Astrocyte of the spinal cord (primary cell): ENCODE results near the gene LENG1.
"Not testable (repeated sequence)": the region's sequence is repeated elsewhere in the genome, so short reads cannot be mapped to it uniquely, and the experiment has no call there.

Experiments
- DNase-seq: peaks from one replicate; pipeline ENCODE4 v3.0.0; 2011; ENCODE audit warnings: low read depth, low spot score
- H3K4me3 ChIP-seq: 2 replicates; pipeline ENCODE4 v1.5.1; 2011; ENCODE audit warnings: low read depth, mild to moderate bottlenecking, low read length, moderate library complexity
- in situ Hi-C: cut with HindIII; loops from 2 replicates; pipeline ENCODE4 v1.10.0; 2017; ENCODE audit warnings: low sequenced_read_pairs
- TF ChIP-seq, protein P1 (sequence below): IDR thresholded peaks from 2 replicates; pipeline ENCODE4 v1.5.1; 2012; ENCODE audit warnings: low read depth, mild to moderate bottlenecking, low read length, inconsistent platforms

Gene LENG1

DNA sequence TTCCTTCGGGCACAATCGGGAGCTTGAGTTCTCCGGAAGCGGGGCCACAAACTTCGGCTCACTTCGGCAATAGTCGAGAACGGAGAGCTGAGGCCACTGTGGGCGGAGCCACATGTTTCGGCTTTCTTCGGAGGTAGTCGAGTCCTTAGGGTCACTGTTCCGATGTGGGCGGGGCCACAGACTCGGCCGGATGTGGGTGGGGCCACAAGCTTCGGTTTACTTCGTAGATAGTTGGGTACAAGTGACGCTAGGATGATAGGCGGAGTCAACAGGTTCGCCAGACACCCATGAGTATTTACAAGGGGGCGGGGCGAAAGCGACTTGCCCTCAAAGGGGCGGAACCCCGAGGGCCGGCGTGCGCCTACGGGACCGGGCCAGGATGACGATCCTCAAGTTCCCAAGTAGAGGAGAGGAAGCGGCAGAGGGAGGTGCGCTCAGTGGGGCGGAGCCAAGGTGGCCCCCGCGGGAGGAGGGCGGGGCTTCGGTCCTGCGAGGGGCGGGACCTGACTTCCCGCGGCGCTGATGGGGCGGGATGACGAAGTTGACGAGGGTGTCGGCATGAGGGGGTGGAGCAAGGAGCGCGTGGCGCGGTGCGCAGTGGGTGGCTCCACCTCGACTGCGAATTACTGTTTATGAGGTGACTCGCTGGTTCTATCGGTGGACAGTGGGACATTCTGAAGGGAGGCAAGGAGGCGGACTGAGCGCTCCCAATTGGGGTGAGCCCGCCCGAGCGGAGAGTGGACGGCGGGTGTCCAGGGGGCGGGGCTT is 30.4 kb upstream of the LENG1 start:
- in situ Hi-C loops = no loop called here
- DNase-seq = peak; percentile 100
- TF ChIP-seq, protein P1, sequence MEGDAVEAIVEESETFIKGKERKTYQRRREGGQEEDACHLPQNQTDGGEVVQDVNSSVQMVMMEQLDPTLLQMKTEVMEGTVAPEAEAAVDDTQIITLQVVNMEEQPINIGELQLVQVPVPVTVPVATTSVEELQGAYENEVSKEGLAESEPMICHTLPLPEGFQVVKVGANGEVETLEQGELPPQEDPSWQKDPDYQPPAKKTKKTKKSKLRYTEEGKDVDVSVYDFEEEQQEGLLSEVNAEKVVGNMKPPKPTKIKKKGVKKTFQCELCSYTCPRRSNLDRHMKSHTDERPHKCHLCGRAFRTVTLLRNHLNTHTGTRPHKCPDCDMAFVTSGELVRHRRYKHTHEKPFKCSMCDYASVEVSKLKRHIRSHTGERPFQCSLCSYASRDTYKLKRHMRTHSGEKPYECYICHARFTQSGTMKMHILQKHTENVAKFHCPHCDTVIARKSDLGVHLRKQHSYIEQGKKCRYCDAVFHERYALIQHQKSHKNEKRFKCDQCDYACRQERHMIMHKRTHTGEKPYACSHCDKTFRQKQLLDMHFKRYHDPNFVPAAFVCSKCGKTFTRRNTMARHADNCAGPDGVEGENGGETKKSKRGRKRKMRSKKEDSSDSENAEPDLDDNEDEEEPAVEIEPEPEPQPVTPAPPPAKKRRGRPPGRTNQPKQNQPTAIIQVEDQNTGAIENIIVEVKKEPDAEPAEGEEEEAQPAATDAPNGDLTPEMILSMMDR = no peak
- peak overlapping the region; percentile 84 for H3K4me3 ChIP-seq

DNA sequence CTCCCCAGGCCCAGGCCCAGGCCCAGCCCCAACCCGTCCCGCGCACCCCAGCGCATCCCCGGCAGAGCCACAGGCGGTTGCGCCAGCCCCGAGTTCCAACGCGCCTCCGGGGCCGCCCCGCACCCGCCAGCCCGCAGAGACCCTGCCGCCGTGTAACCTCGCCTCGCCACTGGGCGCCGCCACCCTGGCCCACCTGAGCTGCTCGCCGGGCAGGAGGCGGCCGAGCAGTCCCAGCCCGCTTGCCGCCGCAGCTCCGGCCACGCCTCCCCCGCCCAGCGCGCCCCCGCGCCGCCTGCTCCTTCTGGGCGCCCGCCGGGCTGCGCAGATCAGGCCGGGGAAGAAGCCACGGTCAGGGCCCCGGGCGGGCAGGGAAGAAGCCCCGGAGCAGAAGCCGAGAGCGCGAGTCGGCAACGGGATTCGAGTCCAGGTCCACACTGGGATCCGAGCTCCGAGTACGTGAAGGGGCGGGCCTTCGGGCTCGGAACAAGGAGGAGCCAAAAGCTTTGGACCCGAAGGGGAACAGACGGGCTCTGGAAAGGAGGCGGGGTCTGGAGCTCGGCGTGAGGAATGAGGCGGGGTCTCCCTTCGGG is 29.7 kb upstream of the LENG1 start, which contains the start of gene MBOAT7:
TSS of gene MBOAT7 (minus strand) at position 436 of the 590 bp plus-strand sequence. CDS start 1,072 bp downstream, outside the sequence.
- in situ Hi-C loops = no loop called here
- H3K4me3 ChIP-seq = peak within 1 kb of the TSS; percentile 84
- DNase-seq = no peak
- TF ChIP-seq, protein P1 = peak; percentile 11

DNA sequence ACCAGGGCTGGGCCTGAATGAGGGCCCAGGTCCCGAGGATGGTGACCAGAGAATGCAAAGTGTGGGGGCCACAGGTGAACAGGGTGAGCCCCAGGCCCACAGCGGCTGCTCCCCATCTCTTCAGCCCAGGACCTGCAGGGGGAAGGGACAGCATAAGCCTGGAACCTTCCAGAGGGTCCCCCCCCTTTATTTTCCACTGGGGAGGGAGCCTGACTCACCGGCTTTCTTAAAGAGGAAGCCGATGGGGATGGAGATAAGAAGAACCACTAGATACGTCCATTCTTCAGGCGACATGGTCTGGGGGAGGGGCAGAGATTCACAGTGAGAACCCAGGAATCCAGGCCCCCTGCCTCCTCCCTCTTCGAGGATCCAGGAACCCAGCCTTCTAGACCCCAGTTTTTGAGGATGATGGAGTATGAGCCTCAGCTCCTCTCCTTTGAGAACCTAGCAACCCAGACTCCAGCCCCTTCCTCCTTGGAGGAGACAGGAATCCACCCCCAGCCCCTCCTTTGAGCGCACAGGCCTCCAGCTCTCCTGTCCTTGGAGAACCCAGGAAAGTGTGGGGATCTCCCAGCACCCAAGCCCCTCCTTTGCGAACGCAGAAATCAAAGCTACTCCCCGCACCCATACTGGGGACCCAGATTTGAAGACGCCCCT is 28.8 kb upstream of the LENG1 start:
- in situ Hi-C loops = no loop called here
- TF ChIP-seq, protein P1 = no peak
- peak overlapping the region; percentile 84 for H3K4me3 ChIP-seq
- DNase-seq = peak; percentile 55

DNA sequence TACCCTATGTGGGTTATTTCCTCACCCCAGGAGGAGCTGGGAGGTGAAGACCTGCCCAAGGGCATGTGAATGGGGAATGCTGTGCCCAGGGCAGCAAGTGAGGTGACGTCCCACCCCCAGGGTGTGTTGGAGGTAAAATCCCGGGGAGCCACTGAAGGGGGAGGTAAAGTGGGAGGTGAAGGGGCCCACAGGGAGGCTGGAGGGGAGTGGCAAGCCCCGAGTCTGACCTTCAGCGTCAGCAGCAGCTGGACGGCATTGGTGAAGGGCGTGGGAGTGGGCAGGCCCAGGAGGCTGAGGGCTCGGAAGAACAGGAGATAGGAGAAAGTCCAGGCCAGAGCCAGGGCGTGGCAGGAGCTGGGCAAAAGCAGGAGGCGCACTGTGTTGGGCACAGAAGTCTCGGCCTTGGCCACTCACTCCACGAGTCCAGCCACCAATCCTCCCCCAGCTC is 27.4 kb upstream of the LENG1 start:
- H3K4me3 ChIP-seq = no peak overlapping the region
- no peak for DNase-seq
- TF ChIP-seq, protein P1 = no peak
- in situ Hi-C loops = no loop called here

DNA sequence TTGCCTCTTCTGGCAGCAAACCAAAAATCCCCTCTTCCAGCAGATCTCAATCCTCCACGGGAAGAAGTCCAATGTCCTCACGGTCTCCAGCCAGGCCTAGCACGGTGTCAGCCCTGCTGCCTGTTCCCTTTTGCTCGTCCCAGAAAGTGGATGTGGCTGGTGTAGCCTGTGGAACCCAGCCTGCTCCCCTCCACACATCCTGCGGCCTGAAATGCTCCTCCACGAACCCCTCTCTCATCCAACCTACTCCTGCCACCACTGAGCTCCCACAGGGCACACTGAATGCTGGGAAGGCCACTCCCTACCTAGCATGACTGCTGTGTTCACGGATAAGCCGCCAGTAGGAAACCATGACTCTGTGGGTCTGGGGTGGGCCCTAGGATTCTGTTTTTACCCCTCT is 26.8 kb upstream of the LENG1 start:
- TF ChIP-seq, protein P1 = no peak
- in situ Hi-C loops = no loop called here
- H3K4me3 ChIP-seq = no peak overlapping the region

DNA sequence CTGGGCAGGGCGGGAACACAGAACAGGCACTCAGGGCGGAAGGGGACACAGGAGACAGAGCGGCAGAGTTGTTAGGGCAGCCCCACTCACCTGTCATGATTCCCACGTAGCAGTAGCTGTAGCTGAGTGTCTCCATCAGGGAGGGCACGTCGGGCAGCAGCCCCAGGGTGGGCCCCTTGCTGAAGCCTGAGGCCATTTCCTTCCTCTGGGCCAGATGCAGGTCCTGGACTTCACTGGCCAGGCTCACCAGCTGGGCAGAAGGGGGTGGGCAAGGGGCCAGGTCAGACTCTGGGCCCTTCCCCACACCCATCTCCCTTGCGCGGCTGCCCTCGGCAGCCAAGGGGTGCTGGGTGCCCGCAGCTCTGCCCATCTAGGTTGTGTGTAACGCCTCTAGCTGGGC is 23.9 kb upstream of the LENG1 start:
- H3K4me3 ChIP-seq = no peak overlapping the region
- in situ Hi-C loops = no loop called here
- no peak for DNase-seq
- TF ChIP-seq, protein P1 = no peak

More for the DNA sequence above, 26.8 kb upstream of the LENG1 start:
- no peak for DNase-seq

DNA sequence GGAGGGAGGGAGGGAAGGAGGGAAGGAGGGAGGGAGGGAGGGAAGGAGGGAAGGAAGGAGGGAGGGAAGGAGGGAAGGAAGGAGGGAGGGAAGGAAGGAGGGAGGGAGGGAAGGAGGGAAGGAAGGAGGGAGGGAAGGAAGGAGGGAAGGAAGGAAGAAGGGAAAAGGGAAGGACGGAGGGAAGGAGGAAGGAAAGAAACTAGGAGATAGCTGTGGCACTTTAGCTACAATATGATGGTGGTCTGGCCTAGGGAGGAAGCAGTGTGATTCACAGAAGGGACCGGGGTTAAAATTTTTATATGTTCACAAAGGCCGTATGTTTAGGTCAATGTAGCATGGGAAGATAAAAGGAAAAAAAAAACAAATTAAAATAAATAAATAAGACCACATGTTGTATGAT is 22.4 kb upstream of the LENG1 start:
- H3K4me3 ChIP-seq, in situ Hi-C loops, DNase-seq: not testable (repeated sequence)
